Suprapubic skin (tissue), 4 donors: ENCODE data around the gene GARIN5A. TPM values are rescaled to one million over a fixed set of nuclear protein-coding genes. Genes with fewer than 3 reads are reported as not detected.
A peak's percentile ranks its signal among the peaks of the same experiment; 100 is the strongest.
"Not testable (repeated sequence)": the region's sequence is repeated elsewhere in the genome, so short reads cannot be mapped to it uniquely, and the experiment has no call there.

Source experiments
- DNase-seq, 2 donors: peaks; one replicate each; pipeline ENCODE4 v3.0.0-alpha.2; 2019; ENCODE audit warnings: low spot score in 2 of 2
- H3K27ac ChIP-seq: fragments of 200-600 bp; sonication (generic); one replicate; pipeline ENCODE4 v1.5.1; 2019
- H3K27me3 ChIP-seq: fragments of 200-600 bp; sonication (generic); one replicate; pipeline ENCODE4 v1.5.1; 2019
- H3K36me3 ChIP-seq: fragments of 200-600 bp; sonication (generic); one replicate; pipeline ENCODE4 v1.5.1; 2019
- H3K4me1 ChIP-seq: fragments of 200-600 bp; sonication (generic); one replicate; pipeline ENCODE4 v1.5.1; 2019
- H3K4me3 ChIP-seq: fragments of 200-600 bp; sonication (generic); one replicate; pipeline ENCODE4 v1.5.1; 2019; ENCODE audit warnings: mild to moderate bottlenecking
- H3K9me3 ChIP-seq: fragments of 200-600 bp; sonication (generic); one replicate; pipeline ENCODE4 v1.5.1; 2019
- CTCF ChIP-seq, 2 donors: fragments of 200-600 bp in 1 of 2; fragments of 450-650 bp in 1 of 2; sonication (generic) in 1 of 2; IDR thresholded peaks; one replicate each; pipeline ENCODE4 v1.5.1; 2016 to 2019; ENCODE audit warnings: antibody characterized with exemption in 2 of 2, mild to moderate bottlenecking in 1 of 2, moderate library complexity in 1 of 2
- EP300 ChIP-seq: sonication (generic); formaldehyde crosslinking; IDR thresholded peaks from one replicate; pipeline ENCODE4 v1.6.1; 2017; ENCODE audit warnings: antibody characterized with exemption
- POLR2A ChIP-seq, 2 donors: fragments of 450-650 bp; IDR thresholded peaks; one replicate each; pipeline ENCODE4 v1.6.1; 2017; ENCODE audit warnings: antibody characterized with exemption in 2 of 2, mild to moderate bottlenecking in 2 of 2, moderate library complexity in 2 of 2
- POLR2AphosphoS5 ChIP-seq, 3 donors: sonication (generic); formaldehyde crosslinking; IDR thresholded peaks; one replicate each; pipeline ENCODE4 v1.6.1; 2017; ENCODE audit warnings: antibody characterized with exemption in 3 of 3
- WGBS: methylation state at CpG from one replicate; pipeline ENCODE4 v1.1.5; 2018; 5-methylcytosine and 5-hydroxymethylcytosine counted together
- total RNA-seq, 4 donors: library from RNA; depleted of rRNA; stranded (reverse); fragments of >200 nt; gene quantifications; one replicate each; pipeline ENCODE4 v1.1.0, GENCODE V29; 2016

GARIN5A gene
- total RNA-seq, 4 donors from 2014 or later, result 3.9 to 5.0 (median 4.2) TPM; not detected in 1

- Histone ChIP-seq H3K4me3 (peak overlapping the region; percentile 91), H3K27ac (peak overlapping the region; percentile 81), H3K27me3 (no peaks in the 10 kb centered on the region), H3K4me1 (peaks cover 13% of the 10 kb centered on the region), H3K9me3 (no peaks in the 10 kb centered on the region), H3K36me3 (peaks cover 20% of the 10 kb centered on the region)
- 77% methylated on average over 26 of the region's 29 CpGs for WGBS
- no peak for DNase-seq
- TF ChIP-seq POLR2AphosphoS5 (IDR thresholded peaks at IDR 0.05) (peak in 1 of 3 donors; percentile 6), CTCF (IDR thresholded peaks at IDR 0.05) (no peak)
Measured at GRCh38 chr19:50475736-50476223, 868 bp downstream of the GARIN5A start.

- DNase-seq, result no peak
- TF ChIP-seq POLR2A (IDR thresholded peaks at IDR 0.05), result no peak
- TF ChIP-seq POLR2AphosphoS5 (IDR thresholded peaks at IDR 0.05), result no peak
- TF ChIP-seq EP300, result no peak
- TF ChIP-seq CTCF (IDR thresholded peaks at IDR 0.05), result no peak
- Histone ChIP-seq H3K4me1 (peaks cover 13% of the 10 kb centered on the region), H3K9me3 (no peaks in the 10 kb centered on the region), H3K36me3 (peaks cover 13% of the 10 kb centered on the region), H3K27me3 (no peaks in the 10 kb centered on the region), H3K27ac (no peak overlapping the region), H3K4me3 (no peak overlapping the region)
- 73% methylated on average over 12 of the region's 12 CpGs for WGBS
Measured at GRCh38 chr19:50475101-50475568, 1.5 kb downstream of the GARIN5A start.

- H3K27ac ChIP-seq, H3K9me3 ChIP-seq, H3K4me3 ChIP-seq, DNase-seq, H3K27me3 ChIP-seq, H3K36me3 ChIP-seq: not testable (repeated sequence)
- 63% methylated on average over 3 of the region's 3 CpGs for WGBS
- H3K4me1 ChIP-seq, result peaks cover 13% of the 10 kb centered on the region
Measured at GRCh38 chr19:50473336-50473735, 3.3 kb downstream of the GARIN5A start.

GRCh38 chr19:50468818-50469217 is 7.8 kb downstream of the GARIN5A start:
- H3K9me3 ChIP-seq, result no peaks in the 10 kb centered on the region
- TF ChIP-seq CTCF (IDR thresholded peaks at IDR 0.05) (no peak), POLR2A (IDR thresholded peaks at IDR 0.05) (no peak), EP300 (no peak), POLR2AphosphoS5 (IDR thresholded peaks at IDR 0.05) (no peak)
- WGBS, result 85% methylated on average over 6 of the region's 6 CpGs

GRCh38 chr19:50467566-50467965 is 9.1 kb downstream of the GARIN5A start:
- WGBS, result 84% methylated on average over 18 of the region's 18 CpGs
- Histone ChIP-seq H3K27ac (no peak overlapping the region), H3K4me3 (no peak overlapping the region), H3K4me1 (peaks cover 5% of the 10 kb centered on the region), H3K27me3 (peaks cover under 1% of the 10 kb centered on the region), H3K36me3 (no peaks in the 10 kb centered on the region), H3K9me3 (no peaks in the 10 kb centered on the region)
- no peak for TF ChIP-seq CTCF (IDR thresholded peaks at IDR 0.05)
- no peak for TF ChIP-seq POLR2A (IDR thresholded peaks at IDR 0.05)
- TF ChIP-seq EP300, result no peak
- TF ChIP-seq POLR2AphosphoS5 (IDR thresholded peaks at IDR 0.05), result no peak
- no peak for DNase-seq

More at GRCh38 chr19:50468818-50469217, 7.8 kb downstream of the GARIN5A start:
- H3K27ac ChIP-seq, result no peak overlapping the region
- H3K36me3 ChIP-seq, result no peaks in the 10 kb centered on the region
- H3K4me3 ChIP-seq, result no peak overlapping the region
- H3K27me3 ChIP-seq, result no peaks in the 10 kb centered on the region
- peaks cover 5% of the 10 kb centered on the region for H3K4me1 ChIP-seq
- DNase-seq, result no peak

GRCh38 chr19:50466706-50467039 is 10.0 kb downstream of the GARIN5A start:
- Histone ChIP-seq H3K27ac (no peak overlapping the region), H3K27me3 (peaks cover 6% of the 10 kb centered on the region), H3K4me3 (no peak overlapping the region), H3K4me1 (peaks cover 5% of the 10 kb centered on the region), H3K36me3 (no peaks in the 10 kb centered on the region), H3K9me3 (no peaks in the 10 kb centered on the region)
- no peak for DNase-seq
- TF ChIP-seq POLR2A (IDR thresholded peaks at IDR 0.05) (no peak), EP300 (no peak), POLR2AphosphoS5 (IDR thresholded peaks at IDR 0.05) (no peak), CTCF (IDR thresholded peaks at IDR 0.05) (no peak)
- WGBS, result 72% methylated on average over 7 of the region's 11 CpGs
